OCI-LY1 (cell line): Measurements from ENCODE around the gene TMEM200A.

ENCODE experiments used
- H2AFZ ChIP-seq: fragments of 200-600 bp; sonication (generic), shearing (Covaris generic); 2 replicates; pipeline ENCODE4 v1.6.0; 2014; ENCODE audit warnings: antibody characterized with exemption, mild to moderate bottlenecking, low read length
- H3F3A ChIP-seq: fragments of 200-600 bp; sonication (generic), shearing (Covaris generic); 2 replicates; pipeline ENCODE4 v1.6.0; 2014; ENCODE audit warnings: mild to moderate bottlenecking, antibody characterized with exemption, low read length, moderate library complexity; ENCODE audit not compliant: insufficient read depth
- H3K27ac ChIP-seq: fragments of 200-600 bp; sonication (generic); 2 replicates; pipeline ENCODE4 v1.5.1; 2014; ENCODE audit warnings: low read length, mixed run types, mild to moderate bottlenecking, low read depth; ENCODE audit not compliant: poor library complexity, severe bottlenecking
- H3K27me3 ChIP-seq: fragments of 200-600 bp; sonication (generic); 2 replicates; pipeline ENCODE4 v1.6.0; 2014; ENCODE audit warnings: antibody characterized with exemption, mild to moderate bottlenecking, low read length, moderate library complexity; ENCODE audit not compliant: insufficient read depth
- H3K36me3 ChIP-seq: fragments of 200-600 bp; sonication (generic); 2 replicates; pipeline ENCODE4 v1.6.1; 2014; ENCODE audit warnings: mild to moderate bottlenecking, antibody characterized with exemption, low read length, moderate library complexity, mixed read lengths; ENCODE audit not compliant: insufficient read depth
- H3K4me1 ChIP-seq: fragments of 200-600 bp; sonication (generic); 2 replicates; pipeline ENCODE4 v1.5.1; 2014; ENCODE audit warnings: mild to moderate bottlenecking, low read length, moderate library complexity; ENCODE audit not compliant: insufficient read depth, severe bottlenecking
- H3K4me2 ChIP-seq: fragments of 200-600 bp; sonication (generic), shearing (Covaris generic); 2 replicates; pipeline ENCODE4 v1.6.1; 2014; ENCODE audit warnings: low read length
- H3K4me3 ChIP-seq: fragments of 200-600 bp; sonication (generic); 2 replicates; pipeline ENCODE4 v1.5.1; 2014; ENCODE audit warnings: low read length, low read depth, mild to moderate bottlenecking, mixed read lengths; ENCODE audit not compliant: poor library complexity, severe bottlenecking
- H3K79me2 ChIP-seq: fragments of 200-600 bp; shearing (Covaris generic); 2 replicates; pipeline ENCODE4 v1.6.1; 2016; ENCODE audit warnings: mixed run types, low read length, mixed read lengths; ENCODE audit not compliant: insufficient read depth
- H3K9ac ChIP-seq: fragments of 200-600 bp; sonication (generic), shearing (Covaris generic); 2 replicates; pipeline ENCODE4 v1.6.1; 2014; ENCODE audit warnings: mild to moderate bottlenecking, low read length, mixed read lengths
- H3K9me2 ChIP-seq: fragments of 200-600 bp; sonication (generic), shearing (Covaris generic); 2 replicates; pipeline ENCODE4 v1.6.1; 2014; ENCODE audit warnings: low read depth, mild to moderate bottlenecking, low read length, mixed read lengths
- H3K9me3 ChIP-seq: fragments of 200-600 bp; shearing (Covaris generic); 2 replicates; pipeline ENCODE4 v1.6.1; 2014; ENCODE audit warnings: low read length, mixed read lengths
- H4K20me1 ChIP-seq: fragments of 200-600 bp; sonication (generic), shearing (Covaris generic); 2 replicates; pipeline ENCODE4 v1.6.0; 2016; ENCODE audit warnings: mild to moderate bottlenecking, low read length; ENCODE audit not compliant: insufficient read depth
- CTCF ChIP-seq: fragments of 200-600 bp; sonication (generic), shearing (Covaris generic); IDR thresholded peaks from 2 replicates; pipeline ENCODE4 v1.5.1; 2017; ENCODE audit warnings: mild to moderate bottlenecking, antibody characterized with exemption, low read length, moderate library complexity, mixed read lengths
- EZH2 ChIP-seq: fragments of 200-600 bp; sonication (generic), shearing (Covaris generic); IDR thresholded peaks from 2 replicates; pipeline ENCODE4 v1.8.0; 2017; ENCODE audit warnings: borderline replicate concordance, mixed run types, mild to moderate bottlenecking, antibody characterized with exemption, low read length, moderate library complexity, mixed read lengths

The TMEM200A gene

GRCh38 chr6:130420911-130421310 lies 55.1 kb downstream of the TMEM200A start:
- no peaks in the 10 kb centered on the region for H3K36me3 ChIP-seq
- no peak overlapping the region for H3K27ac ChIP-seq
- H3K9me3 ChIP-seq: no peaks in the 10 kb centered on the region
- H3F3A ChIP-seq: no peaks in the 10 kb centered on the region
- no peak overlapping the region for H3K4me2 ChIP-seq
- TF ChIP-seq EZH2 (no peak), CTCF (no peak)
- H3K9ac ChIP-seq: no peak overlapping the region
- no peaks in the 10 kb centered on the region for H3K27me3 ChIP-seq
- H4K20me1 ChIP-seq: no peaks in the 10 kb centered on the region
- H3K4me3 ChIP-seq: no peak overlapping the region
- H3K9me2 ChIP-seq: no peaks in the 10 kb centered on the region
- H3K79me2 ChIP-seq: no peaks in the 10 kb centered on the region
- H2AFZ ChIP-seq: no peak overlapping the region
- H3K4me1 ChIP-seq: no peaks in the 10 kb centered on the region

DNA sequence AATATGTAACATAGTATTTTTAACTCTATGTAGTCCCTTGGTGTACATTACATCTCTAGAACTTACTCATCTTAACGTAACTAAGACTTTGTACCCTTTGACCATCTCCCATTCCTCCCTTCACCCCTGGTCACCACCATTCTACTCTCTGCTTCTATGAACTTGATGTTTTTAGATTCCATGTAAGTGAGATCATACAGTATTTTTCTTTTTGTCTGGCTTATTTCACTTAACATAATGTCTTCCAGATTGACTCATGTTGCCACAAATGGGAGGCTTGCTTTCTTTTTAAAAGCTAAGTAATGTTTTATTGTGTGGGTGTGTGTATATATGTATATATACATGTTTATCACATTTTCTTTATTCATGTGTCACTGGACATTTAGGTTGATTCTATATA lies 55.8 kb downstream of the TMEM200A start:
- Histone ChIP-seq H3K27ac (no peak overlapping the region), H3K27me3 (no peaks in the 10 kb centered on the region), H3K9ac (no peak overlapping the region), H3K4me2 (no peak overlapping the region), H2AFZ (no peak overlapping the region), H3K79me2 (no peaks in the 10 kb centered on the region), H3F3A (no peaks in the 10 kb centered on the region), H3K4me1 (no peaks in the 10 kb centered on the region), H3K9me3 (no peaks in the 10 kb centered on the region), H3K9me2 (no peaks in the 10 kb centered on the region), H3K4me3 (no peak overlapping the region), H4K20me1 (no peaks in the 10 kb centered on the region), H3K36me3 (no peaks in the 10 kb centered on the region)
- TF ChIP-seq CTCF (no peak), EZH2 (no peak)

DNA sequence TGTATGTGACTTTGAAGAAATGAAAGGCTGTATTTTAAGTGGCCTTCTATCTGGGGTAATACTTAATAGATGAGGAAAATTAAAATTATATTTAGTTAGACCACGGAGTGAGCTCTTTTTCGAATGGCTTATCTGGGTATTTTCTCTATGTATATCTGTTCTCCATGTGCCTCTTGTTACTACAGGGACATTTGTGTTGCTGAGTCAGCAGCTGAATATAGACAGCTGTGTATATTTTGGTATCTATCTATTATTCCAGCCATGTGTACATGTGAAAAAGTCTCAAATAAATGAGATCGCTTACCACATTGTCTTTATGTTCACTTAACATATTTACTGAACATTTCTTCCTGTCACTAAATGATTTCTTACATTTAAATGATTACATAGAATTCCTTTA lies 57.2 kb downstream of the TMEM200A start:
- H3K4me2 ChIP-seq: no peak overlapping the region
- TF ChIP-seq CTCF (no peak), EZH2 (no peak)
- no peaks in the 10 kb centered on the region for H3F3A ChIP-seq
- H3K79me2 ChIP-seq: no peaks in the 10 kb centered on the region
- no peak overlapping the region for H3K27ac ChIP-seq
- H3K9me3 ChIP-seq: no peaks in the 10 kb centered on the region
- H3K36me3 ChIP-seq: no peaks in the 10 kb centered on the region
- H4K20me1 ChIP-seq: no peaks in the 10 kb centered on the region
- no peaks in the 10 kb centered on the region for H3K9me2 ChIP-seq
- H3K4me3 ChIP-seq: no peak overlapping the region
- no peaks in the 10 kb centered on the region for H3K4me1 ChIP-seq
- no peak overlapping the region for H3K9ac ChIP-seq
- no peak overlapping the region for H2AFZ ChIP-seq
- H3K27me3 ChIP-seq: no peaks in the 10 kb centered on the region
